Fibroblast of villous mesenchyme (primary cell): ENCODE results near the gene CARHSP1. TPM values are rescaled to one million over a fixed set of nuclear protein-coding genes. Genes with fewer than 3 reads are reported as not detected.
A peak's percentile ranks its signal among the peaks of the same experiment; 100 is the strongest.
"Not testable (repeated sequence)": the region's sequence is repeated elsewhere in the genome, so short reads cannot be mapped to it uniquely, and the experiment has no call there.

Experiments
- DNase-seq: peaks from one replicate; pipeline ENCODE4 v3.0.0-alpha.2; 2010; ENCODE audit warnings: low read depth
- H3K4me3 ChIP-seq: 2 replicates; pipeline ENCODE4 v1.5.1; 2011; ENCODE audit warnings: low read depth, mild to moderate bottlenecking, low read length
- total RNA-seq: library from RNA; depleted of rRNA; stranded (reverse); fragments of >200 nt; gene quantifications from 2 replicates; pipeline ENCODE4 v1.2.3, GENCODE V29; 2012
- TF ChIP-seq, protein P1 (sequence below): IDR thresholded peaks from 2 replicates; pipeline ENCODE4 v1.5.1; 2012; ENCODE audit warnings: low read depth, mild to moderate bottlenecking, low read length; ENCODE audit not compliant: insufficient read depth

Gene CARHSP1
- total RNA-seq, 1 donor, result 165 TPM

DNA sequence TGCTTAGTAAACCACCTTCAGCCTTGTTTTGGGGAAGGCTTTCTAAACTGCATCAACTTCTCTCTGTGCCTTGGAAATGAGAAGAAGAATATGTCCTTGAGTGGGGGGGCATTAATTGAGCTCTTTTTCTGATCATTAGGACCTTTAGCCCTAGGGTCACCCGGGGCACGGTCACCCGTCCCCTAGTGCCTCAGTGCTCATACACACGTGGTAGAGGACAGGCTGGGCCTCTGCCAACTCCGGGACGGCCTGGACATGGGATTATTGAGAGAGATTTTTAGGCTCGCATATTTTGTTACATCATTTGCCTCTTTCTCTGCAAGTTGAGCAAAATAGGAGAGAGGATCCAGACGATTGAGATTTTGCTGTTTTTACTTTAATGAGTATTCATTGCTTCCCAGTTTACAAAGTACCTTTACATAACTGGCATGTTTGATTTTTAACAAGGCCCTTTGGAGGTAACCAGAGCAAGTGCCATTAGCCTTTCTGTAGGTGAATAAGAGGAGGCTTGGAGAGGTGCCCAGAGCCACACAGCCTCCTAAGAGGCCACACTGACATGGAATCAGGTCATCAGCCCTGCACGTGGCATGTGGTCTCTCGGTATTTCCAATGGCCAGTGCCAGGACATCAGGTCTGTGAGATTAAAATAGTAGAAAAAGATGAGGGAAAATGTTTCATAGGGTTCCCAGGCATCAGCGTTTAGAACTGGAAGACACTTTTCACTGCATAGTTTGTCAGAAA is 60.0 kb downstream of the CARHSP1 start:
- TF ChIP-seq, protein P1, sequence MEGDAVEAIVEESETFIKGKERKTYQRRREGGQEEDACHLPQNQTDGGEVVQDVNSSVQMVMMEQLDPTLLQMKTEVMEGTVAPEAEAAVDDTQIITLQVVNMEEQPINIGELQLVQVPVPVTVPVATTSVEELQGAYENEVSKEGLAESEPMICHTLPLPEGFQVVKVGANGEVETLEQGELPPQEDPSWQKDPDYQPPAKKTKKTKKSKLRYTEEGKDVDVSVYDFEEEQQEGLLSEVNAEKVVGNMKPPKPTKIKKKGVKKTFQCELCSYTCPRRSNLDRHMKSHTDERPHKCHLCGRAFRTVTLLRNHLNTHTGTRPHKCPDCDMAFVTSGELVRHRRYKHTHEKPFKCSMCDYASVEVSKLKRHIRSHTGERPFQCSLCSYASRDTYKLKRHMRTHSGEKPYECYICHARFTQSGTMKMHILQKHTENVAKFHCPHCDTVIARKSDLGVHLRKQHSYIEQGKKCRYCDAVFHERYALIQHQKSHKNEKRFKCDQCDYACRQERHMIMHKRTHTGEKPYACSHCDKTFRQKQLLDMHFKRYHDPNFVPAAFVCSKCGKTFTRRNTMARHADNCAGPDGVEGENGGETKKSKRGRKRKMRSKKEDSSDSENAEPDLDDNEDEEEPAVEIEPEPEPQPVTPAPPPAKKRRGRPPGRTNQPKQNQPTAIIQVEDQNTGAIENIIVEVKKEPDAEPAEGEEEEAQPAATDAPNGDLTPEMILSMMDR, result no peak
- no peak overlapping the region for H3K4me3 ChIP-seq
- no peak for DNase-seq

DNA sequence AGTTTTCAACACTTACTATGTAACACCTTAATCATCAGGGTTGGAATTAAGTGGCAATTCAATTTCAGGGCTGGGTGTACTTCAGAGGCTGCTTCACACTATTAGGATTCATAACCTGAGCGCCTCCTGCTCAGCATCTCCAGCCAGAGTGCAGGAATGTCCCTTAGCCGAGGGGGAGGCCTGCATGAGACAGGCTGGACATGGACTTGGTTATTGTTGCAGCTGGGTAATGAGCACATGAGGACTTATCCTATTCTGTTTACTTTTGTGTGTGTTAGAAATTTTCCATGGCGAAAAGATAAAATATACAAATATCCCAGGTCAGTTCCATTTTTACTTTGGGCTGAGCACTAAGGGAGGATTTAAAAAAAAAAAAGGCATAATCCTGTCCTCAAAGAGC is 60.8 kb downstream of the CARHSP1 start:
- no peak overlapping the region for H3K4me3 ChIP-seq
- DNase-seq, result no peak
- TF ChIP-seq, protein P1, result no peak

DNA sequence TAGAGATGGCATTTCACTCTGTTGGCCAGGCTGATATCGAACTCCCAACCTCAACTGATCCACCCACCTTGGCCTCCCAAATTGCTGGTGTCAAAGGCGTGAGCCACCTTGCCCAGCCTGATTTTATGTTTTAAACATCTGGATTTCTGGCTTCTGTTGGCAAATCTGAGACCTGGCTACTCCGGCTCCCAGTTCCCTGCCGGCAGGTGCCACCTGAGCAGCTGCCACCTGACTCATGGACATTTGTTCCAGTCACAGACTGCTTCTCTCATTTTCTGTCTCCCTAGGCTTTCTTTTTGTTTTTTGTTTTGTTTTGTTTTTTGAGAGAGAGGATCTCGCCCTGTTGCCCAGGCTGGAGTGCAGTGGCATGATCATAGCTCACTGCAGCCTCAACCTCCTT is 61.6 kb downstream of the CARHSP1 start:
- no peak overlapping the region for H3K4me3 ChIP-seq
- DNase-seq, result no peak
- TF ChIP-seq, protein P1, result no peak

DNA sequence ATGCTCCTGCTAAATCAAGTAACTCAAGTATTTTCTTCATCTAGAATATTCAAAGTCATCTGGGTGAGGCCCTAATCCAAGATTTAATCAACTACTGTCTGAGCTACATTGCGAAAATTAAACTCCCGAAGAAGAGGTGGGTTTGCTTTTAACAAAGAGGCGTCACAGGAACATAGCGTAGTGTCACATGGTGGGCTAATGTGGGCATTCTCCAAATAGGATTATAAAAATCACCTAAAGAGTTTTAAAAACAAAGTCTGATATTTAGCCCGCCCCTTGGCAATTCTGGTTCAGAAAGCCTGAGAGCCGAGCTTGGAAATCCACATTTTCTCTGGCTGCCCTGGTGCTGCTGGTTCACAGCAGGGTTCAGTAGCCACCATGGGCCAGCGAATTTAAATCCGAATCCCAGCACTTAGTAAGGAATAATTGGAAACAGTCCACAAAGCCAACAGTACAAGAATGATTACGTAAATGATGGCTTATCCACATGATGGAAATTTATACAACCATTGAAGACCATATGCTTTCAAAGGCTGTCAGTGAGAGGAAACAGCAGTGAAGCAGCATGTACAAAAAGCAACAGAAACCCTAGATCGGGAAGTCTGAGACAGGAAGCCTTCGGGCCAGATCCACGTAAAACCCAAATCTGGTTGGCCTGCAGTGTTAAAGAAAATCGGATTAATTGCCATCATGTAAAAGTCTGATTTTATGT is 62.4 kb downstream of the CARHSP1 start:
- TF ChIP-seq, protein P1, result no peak
- no peak overlapping the region for H3K4me3 ChIP-seq
- DNase-seq, result peak; percentile 21

DNA sequence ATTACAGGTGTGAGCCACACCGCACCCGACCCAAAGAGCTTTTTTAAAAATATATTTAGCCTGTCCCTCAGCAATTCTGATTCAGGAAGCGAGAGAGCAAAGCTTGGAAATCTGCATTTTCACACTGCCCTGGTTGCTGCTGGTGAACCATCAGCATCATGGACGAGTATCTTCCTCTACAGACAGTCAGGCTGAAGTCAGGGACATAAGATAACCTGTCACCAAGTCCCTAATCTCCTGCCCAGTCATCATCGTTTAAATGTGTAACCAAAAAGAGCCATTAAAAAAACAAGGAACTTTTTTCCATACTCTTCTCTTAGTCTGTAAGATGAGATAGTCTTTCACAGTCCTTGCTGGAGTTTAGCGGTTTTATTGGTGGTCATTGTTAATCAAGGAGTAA is 64.5 kb downstream of the CARHSP1 start:
- TF ChIP-seq, protein P1, result no peak
- no peak overlapping the region for H3K4me3 ChIP-seq
- no peak for DNase-seq

DNA sequence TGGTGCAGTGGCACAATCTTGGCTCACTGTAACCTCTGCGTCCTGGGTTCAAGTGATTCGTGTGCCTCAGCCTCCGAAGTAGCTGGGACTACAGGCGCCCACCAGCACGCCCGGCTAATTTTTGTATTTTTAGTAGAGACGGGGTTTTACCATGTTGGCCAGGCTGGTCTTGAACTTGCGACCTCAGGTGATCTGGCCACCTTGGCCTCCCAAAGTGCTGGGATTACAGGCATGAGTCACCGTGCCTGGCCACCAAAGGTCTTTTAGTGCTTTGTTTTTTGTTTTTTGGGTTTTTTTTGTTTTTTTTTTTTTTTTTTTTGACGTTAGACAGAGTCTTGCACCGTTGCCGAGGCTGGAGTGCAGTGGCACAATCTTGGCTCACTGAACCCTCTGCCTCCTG is 65.1 kb downstream of the CARHSP1 start:
- not testable (repeated sequence) for DNase-seq, H3K4me3 ChIP-seq

Other genes starting within 250 kb of the CARHSP1 start
- gene METTL22, start 247.3 kb downstream of the CARHSP1 start, total RNA-seq, result 22.5 and 33.5 TPM in 2 replicates
- 0.97 and 3.5 TPM in 2 replicates for gene ABAT, start 194.4 kb downstream of the CARHSP1 start, total RNA-seq
- 3.2 and 5.2 TPM in 2 replicates for gene TMEM186, start 71.4 kb downstream of the CARHSP1 start, total RNA-seq
- 53.1 and 53.5 TPM in 2 replicates for gene PMM2, start 71.2 kb downstream of the CARHSP1 start, total RNA-seq
- not detected in 2 replicates for gene LITAFD, start 13.3 kb upstream of the CARHSP1 start, total RNA-seq
- gene USP7, start 94.9 kb upstream of the CARHSP1 start, total RNA-seq, result 48.6 and 54.4 TPM in 2 replicates
- 86.8 and 87.0 TPM in 2 replicates for gene HAPSTR1, start 222.6 kb upstream of the CARHSP1 start, total RNA-seq